ENCODE measurements around the gene PI4KA. TPM values are rescaled to one million over a fixed set of nuclear protein-coding genes. Genes with fewer than 3 reads are reported as not detected.

The PI4KA gene
- total RNA-seq, 2 experiments from 2014 or later = 46.9 to 95.7 TPM

DNA sequence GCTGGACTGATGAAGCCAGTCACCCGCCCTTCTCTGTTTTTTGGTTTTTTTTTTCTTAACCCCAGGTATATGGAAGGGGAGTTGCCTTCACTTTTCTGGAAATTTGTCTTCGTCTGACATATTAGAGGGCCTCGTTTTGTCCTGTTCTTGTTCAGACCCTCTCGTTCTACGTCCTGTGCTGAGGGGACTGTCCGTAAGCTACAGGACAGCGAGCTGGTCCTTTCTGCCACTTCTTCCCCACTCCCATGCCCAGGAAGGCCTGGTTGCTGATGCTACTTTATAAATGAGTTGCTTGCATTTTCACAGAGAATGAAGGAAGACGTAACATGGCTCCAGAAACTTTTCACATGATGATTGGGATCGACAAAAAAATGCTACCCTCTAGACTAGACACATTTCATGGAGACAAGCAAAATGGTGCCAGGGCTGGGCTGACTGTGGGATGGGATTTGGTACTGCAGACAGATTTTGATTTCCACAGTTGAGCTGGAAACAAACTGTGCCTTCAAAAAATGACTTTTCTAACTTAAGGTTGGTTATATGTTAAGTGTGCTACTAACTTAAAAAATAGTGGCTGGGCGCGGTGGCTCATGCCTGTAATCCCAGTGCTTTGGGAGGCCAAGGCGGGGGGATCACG is 31.4 kb upstream of the PI4KA start:
- H4K20me1 ChIP-seq (ENCODE audit: insufficient read depth, low read length) = no peaks in the 10 kb centered on the region
- H3K27ac ChIP-seq (ENCODE audit: low read depth, low read length, poor library complexity, severe bottlenecking) = no peak overlapping the region
- no peak overlapping the region for H3K4me2 ChIP-seq (ENCODE audit: low read length)
- POLR2A ChIA-PET = no interaction called here
- no peaks in the 10 kb centered on the region for H3K79me2 ChIP-seq (ENCODE audit: insufficient read depth, low read depth, low read length)
- H3K4me3 ChIP-seq (ENCODE audit: low read depth, low read length, poor library complexity, severe bottlenecking) = no peak overlapping the region
- no peak overlapping the region for H2AFZ ChIP-seq (ENCODE audit: low read length)
- H3K4me1 ChIP-seq (ENCODE audit: insufficient read depth, low read length, poor library complexity, severe bottlenecking) = no peaks in the 10 kb centered on the region
- no peaks in the 10 kb centered on the region for H3K9me2 ChIP-seq (ENCODE audit: insufficient read depth, low read length)
- no peaks in the 10 kb centered on the region for H3K9me3 ChIP-seq (ENCODE audit: low read length)
- H3K36me3 ChIP-seq (ENCODE audit: insufficient read depth, low read length) = peaks cover 33% of the 10 kb centered on the region
- intact Hi-C loops (cut with micrococcal nuclease; ENCODE audit: unreplicated experiment) = no loop called here
- no peak for TF ChIP-seq EZH2phosphoT487 (IDR thresholded peaks at IDR 0.05; ENCODE audit: borderline replicate concordance, low read depth, low read length)
- CTCF ChIA-PET (ENCODE audit: unreplicated experiment) = interaction anchor here (1.1 kb wide), 1 partner anchor 15 kb away, joined by 3 read pairs; no protein-coding TSS in a partner anchor
- DNase-seq (ENCODE audit: low spot score) = no peak
- BruUV-seq (replicated peaks) = no TSS peak

DNA sequence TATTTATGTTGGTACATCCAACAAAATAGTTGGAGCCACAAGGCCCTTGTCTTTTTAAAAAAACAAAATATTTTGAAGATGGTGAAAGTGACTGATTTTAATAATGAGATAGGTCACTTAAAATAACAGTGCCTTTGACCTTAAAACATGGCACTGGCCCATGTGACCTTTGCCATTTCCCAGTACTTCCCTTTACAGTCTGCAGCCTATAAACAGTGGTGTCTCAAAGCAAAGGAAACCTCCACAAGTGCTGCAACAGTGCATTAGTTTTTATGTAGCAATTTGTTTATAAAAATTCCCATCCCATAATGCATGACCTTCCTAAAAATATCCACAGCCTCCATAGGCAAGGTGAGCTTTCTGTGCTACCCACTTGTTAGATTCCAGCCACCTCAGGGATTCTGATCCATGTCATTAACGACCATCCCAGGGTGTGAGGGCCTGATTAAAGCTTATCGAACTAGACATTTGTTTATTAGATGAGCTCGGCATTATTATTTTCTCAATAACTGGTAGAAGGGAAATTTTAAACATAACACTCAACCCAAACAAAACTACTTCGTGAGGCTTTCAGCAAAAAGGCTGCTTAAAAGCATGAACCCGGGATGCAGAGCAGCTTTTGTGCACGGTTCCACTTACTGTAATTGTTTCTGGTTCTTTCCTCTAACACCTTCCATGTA is 30.6 kb upstream of the PI4KA start:
- H3K36me3 ChIP-seq (ENCODE audit: insufficient read depth, low read length) = peaks cover 37% of the 10 kb centered on the region
- no TSS peak for BruUV-seq (replicated peaks)
- H3K9me2 ChIP-seq (ENCODE audit: insufficient read depth, low read length) = no peaks in the 10 kb centered on the region
- no peak overlapping the region for H3K27ac ChIP-seq (ENCODE audit: low read depth, low read length, poor library complexity, severe bottlenecking)
- ChIA-PET POLR2A (interaction anchor here (0.5 kb wide), 1 partner anchor 131 kb away, joined by 7 read pairs; no protein-coding TSS in a partner anchor), CTCF (ENCODE audit: unreplicated experiment) (interaction anchor here (1.1 kb wide), 1 partner anchor 16 kb away, joined by 3 read pairs; no protein-coding TSS in a partner anchor)
- H4K20me1 ChIP-seq (ENCODE audit: insufficient read depth, low read length) = no peaks in the 10 kb centered on the region
- no peak overlapping the region for H3K4me3 ChIP-seq (ENCODE audit: low read depth, low read length, poor library complexity, severe bottlenecking)
- intact Hi-C loops (cut with micrococcal nuclease; ENCODE audit: unreplicated experiment) = no loop called here
- no peaks in the 10 kb centered on the region for H3K79me2 ChIP-seq (ENCODE audit: insufficient read depth, low read depth, low read length)
- H3K4me2 ChIP-seq (ENCODE audit: low read length) = no peak overlapping the region
- H3K4me1 ChIP-seq (ENCODE audit: insufficient read depth, low read length, poor library complexity, severe bottlenecking) = no peaks in the 10 kb centered on the region
- TF ChIP-seq EZH2phosphoT487 (IDR thresholded peaks at IDR 0.05; ENCODE audit: borderline replicate concordance, low read depth, low read length) = no peak
- TF ChIP-seq, protein P1, sequence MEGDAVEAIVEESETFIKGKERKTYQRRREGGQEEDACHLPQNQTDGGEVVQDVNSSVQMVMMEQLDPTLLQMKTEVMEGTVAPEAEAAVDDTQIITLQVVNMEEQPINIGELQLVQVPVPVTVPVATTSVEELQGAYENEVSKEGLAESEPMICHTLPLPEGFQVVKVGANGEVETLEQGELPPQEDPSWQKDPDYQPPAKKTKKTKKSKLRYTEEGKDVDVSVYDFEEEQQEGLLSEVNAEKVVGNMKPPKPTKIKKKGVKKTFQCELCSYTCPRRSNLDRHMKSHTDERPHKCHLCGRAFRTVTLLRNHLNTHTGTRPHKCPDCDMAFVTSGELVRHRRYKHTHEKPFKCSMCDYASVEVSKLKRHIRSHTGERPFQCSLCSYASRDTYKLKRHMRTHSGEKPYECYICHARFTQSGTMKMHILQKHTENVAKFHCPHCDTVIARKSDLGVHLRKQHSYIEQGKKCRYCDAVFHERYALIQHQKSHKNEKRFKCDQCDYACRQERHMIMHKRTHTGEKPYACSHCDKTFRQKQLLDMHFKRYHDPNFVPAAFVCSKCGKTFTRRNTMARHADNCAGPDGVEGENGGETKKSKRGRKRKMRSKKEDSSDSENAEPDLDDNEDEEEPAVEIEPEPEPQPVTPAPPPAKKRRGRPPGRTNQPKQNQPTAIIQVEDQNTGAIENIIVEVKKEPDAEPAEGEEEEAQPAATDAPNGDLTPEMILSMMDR (conservative IDR thresholded peaks at IDR 0.05; ENCODE audit: low read length) = no peak
- no peak overlapping the region for H2AFZ ChIP-seq (ENCODE audit: low read length)
- no peaks in the 10 kb centered on the region for H3K9me3 ChIP-seq (ENCODE audit: low read length)
- DNase-seq (ENCODE audit: low spot score) = no peak

DNA sequence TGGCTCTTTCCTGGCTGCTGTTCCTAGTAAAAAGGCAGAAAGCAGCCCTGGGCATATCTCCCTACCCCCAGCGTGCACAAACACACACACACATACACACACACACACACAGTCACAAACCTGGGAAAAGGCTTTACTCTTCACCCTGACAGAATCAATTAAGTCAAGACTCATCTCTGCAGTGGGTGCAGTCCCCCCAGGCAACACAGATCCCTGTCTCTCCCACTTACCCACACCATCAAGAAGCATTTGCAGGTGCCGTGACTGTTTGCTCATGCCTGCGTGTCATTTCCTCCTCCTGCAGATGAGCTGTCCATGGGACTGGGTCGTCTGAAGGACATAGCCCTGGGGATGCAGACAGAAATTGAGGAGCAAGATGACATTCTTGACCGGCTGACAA is 28.8 kb upstream of the PI4KA start:
- BruUV-seq (replicated peaks) = no TSS peak
- no peaks in the 10 kb centered on the region for H4K20me1 ChIP-seq (ENCODE audit: insufficient read depth, low read length)
- H3K27ac ChIP-seq (ENCODE audit: low read depth, low read length, poor library complexity, severe bottlenecking) = no peak overlapping the region
- no peak for DNase-seq (ENCODE audit: low spot score)
- no peak overlapping the region for H2AFZ ChIP-seq (ENCODE audit: low read length)
- no peaks in the 10 kb centered on the region for H3K9me2 ChIP-seq (ENCODE audit: insufficient read depth, low read length)
- H3K4me2 ChIP-seq (ENCODE audit: low read length) = no peak overlapping the region
- no peaks in the 10 kb centered on the region for H3K9me3 ChIP-seq (ENCODE audit: low read length)
- TF ChIP-seq, protein P1 (conservative IDR thresholded peaks at IDR 0.05; ENCODE audit: low read length) = no peak
- TF ChIP-seq EZH2phosphoT487 (IDR thresholded peaks at IDR 0.05; ENCODE audit: borderline replicate concordance, low read depth, low read length) = no peak
- POLR2A ChIA-PET = no interaction called here
- no peak overlapping the region for H3K4me3 ChIP-seq (ENCODE audit: low read depth, low read length, poor library complexity, severe bottlenecking)
- no peaks in the 10 kb centered on the region for H3K4me1 ChIP-seq (ENCODE audit: insufficient read depth, low read length, poor library complexity, severe bottlenecking)
- peaks cover 51% of the 10 kb centered on the region for H3K36me3 ChIP-seq (ENCODE audit: insufficient read depth, low read length)
- H3K79me2 ChIP-seq (ENCODE audit: insufficient read depth, low read depth, low read length) = no peaks in the 10 kb centered on the region
- CTCF ChIA-PET (ENCODE audit: unreplicated experiment) = no interaction called here
- intact Hi-C loops (cut with micrococcal nuclease; ENCODE audit: unreplicated experiment) = no loop called here

Data from OCI-LY7 (cell line).